NB4 (cell line): ENCODE measurements around the gene GALNS.

Source experiments
- DNase-seq: peaks from one replicate; pipeline ENCODE4 v3.0.0; 2010; ENCODE audit warnings: low read depth
- H3K4me3 ChIP-seq: one replicate; pipeline ENCODE4 v1.5.1; 2011; ENCODE audit warnings: mild to moderate bottlenecking, low read depth, low read length, moderate library complexity
- CTCF ChIP-seq: IDR thresholded peaks from one replicate; pipeline ENCODE4 v1.5.1; 2012; ENCODE audit warnings: low read depth, low read length
- MAX ChIP-seq: IDR thresholded peaks from 2 replicates; pipeline ENCODE4 v1.6.1; 2011; ENCODE audit warnings: low read depth, low read length
- MYC ChIP-seq: IDR thresholded peaks from 2 replicates; pipeline ENCODE4 v1.6.1; 2011; ENCODE audit warnings: low read depth, low read length
- POLR2A ChIP-seq: IDR thresholded peaks from 2 replicates; pipeline ENCODE4 v1.6.1; 2011; ENCODE audit warnings: mild to moderate bottlenecking; ENCODE audit not compliant: insufficient read length; ENCODE audit errors: extremely low read depth

The GALNS gene

GRCh38 chr16:88781140-88782077 is 75.3 kb downstream of the GALNS start:
- peak overlapping the region; percentile 73 for H3K4me3 ChIP-seq
- DNase-seq, result peak; percentile 84
- no peak for TF ChIP-seq POLR2A
- TF ChIP-seq CTCF, result no peak
- peak; percentile 94 for TF ChIP-seq MAX
- peak; percentile 86 for TF ChIP-seq MYC

- no peak for DNase-seq
- TF ChIP-seq CTCF (no peak), POLR2A (no peak), MYC (no peak), MAX (no peak)
- H3K4me3 ChIP-seq, result peak overlapping the region; percentile 73
These were observed 76.3 kb downstream of the GALNS start for GRCh38 chr16:88780142-88781062.

GRCh38 chr16:88779406-88780141 is 77.2 kb downstream of the GALNS start:
- TF ChIP-seq MAX (no peak), POLR2A (no peak), MYC (no peak), CTCF (no peak)
- no peak overlapping the region for H3K4me3 ChIP-seq
- DNase-seq, result no peak

- no peak overlapping the region for H3K4me3 ChIP-seq
- TF ChIP-seq POLR2A, result no peak
- TF ChIP-seq MAX, result no peak
- TF ChIP-seq CTCF, result no peak
- no peak for TF ChIP-seq MYC
- no peak for DNase-seq
These were observed 78.1 kb downstream of the GALNS start for GRCh38 chr16:88778541-88779065.

- DNase-seq, result no peak
- no peak overlapping the region for H3K4me3 ChIP-seq
- no peak for TF ChIP-seq CTCF
These were observed 78.5 kb downstream of the GALNS start for GRCh38 chr16:88778271-88778525.
